Stimulated activated CD4-positive, alpha-beta T cell treated with anti-CD3 and anti-CD28 coated beads, Interleukin-2, amount 100 ng/mL, for 4 hours (primary cell): ENCODE data around the gene INO80B.
"Not testable (repeated sequence)": the region's sequence is repeated elsewhere in the genome, so short reads cannot be mapped to it uniquely, and the experiment has no call there.

Source experiments
- DNase-seq: peaks from one replicate; pipeline ENCODE4 v3.0.0-alpha.2; 2020; ENCODE audit warnings: low read depth

INO80B gene

DNA sequence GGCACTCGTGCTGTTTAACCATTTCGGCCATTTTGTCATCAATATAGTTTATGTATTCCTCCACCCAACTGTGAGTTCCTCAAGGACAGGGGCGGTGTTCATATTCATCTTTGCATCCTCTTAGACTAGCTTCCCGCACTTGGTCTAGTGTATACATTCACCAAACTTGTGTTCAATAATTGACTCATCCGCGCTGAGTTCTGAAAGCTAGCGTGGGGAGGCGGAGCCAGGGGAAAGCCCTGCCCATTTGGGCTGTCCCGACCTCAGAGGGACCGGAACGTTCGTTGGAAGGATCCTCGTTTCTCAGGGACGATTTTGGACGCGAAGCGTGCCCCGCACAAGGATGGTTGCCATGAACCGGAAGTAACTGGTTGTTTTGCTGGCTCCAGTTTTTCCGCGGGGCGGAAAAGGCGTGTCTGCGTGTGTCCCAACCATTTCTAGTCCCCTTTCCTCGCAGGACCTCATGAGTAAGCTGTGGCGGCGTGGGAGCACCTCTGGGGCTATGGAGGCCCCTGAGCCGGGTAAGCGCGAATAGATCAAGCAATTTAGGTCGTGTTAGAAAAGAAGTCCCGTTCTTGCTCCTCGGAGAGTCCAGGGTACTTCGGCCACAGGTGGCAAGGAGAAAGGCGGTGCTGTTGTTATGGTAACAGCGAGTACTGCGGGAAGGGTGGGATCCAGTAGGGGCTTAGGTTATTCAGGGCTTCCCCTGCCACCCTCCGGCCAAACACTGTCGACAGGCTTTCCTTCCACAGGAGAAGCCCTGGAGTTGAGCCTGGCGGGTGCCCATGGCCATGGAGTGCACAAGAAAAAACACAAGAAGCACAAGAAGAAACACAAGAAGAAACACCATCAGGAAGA, at the start of gene INO80B:
Gene INO80B (plus strand): TSS at position 434 of the 858 bp plus-strand sequence. CDS start 30 bp downstream, at position 464.
- DNase-seq = peak; percentile 97

DNA sequence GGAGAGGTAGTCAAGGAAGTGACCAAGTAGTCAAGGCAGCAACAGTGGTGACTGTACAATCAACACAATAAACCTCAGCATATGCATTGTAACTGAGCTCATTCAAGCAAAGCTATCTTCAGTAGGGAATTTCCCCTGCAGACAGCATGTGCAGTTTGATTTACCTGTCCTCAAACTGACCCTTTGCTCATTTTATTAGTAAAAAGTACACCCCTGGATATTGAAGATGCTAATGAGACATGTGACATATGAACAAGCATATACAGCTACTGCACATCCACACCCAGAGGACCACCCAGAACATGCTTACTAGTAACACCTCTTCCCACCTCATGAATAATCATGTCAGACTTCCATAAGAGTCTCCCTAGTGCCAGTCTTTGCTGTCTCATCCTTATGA, 48.9 kb upstream of the INO80B start:
- DNase-seq = no peak

DNA sequence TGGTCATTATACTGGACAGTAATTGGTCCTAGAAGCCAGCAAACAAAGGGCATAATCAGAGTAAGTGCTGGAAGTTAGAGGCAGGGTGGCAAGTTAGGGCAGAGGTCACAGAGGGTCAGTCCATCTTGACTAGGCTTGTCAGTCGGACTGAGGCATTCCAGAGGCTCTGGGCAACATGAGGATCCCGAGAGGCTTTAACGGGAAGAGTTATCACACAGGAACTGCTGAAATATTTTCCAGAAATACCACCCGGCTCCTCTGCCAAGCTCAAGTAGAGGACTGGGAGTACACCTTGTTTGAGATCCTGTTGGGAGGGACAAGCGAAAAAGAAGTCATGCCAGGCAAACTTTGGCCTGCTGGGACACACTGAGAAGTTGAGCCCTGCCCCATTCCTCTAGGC, 47.2 kb upstream of the INO80B start:
- no peak for DNase-seq

DNA sequence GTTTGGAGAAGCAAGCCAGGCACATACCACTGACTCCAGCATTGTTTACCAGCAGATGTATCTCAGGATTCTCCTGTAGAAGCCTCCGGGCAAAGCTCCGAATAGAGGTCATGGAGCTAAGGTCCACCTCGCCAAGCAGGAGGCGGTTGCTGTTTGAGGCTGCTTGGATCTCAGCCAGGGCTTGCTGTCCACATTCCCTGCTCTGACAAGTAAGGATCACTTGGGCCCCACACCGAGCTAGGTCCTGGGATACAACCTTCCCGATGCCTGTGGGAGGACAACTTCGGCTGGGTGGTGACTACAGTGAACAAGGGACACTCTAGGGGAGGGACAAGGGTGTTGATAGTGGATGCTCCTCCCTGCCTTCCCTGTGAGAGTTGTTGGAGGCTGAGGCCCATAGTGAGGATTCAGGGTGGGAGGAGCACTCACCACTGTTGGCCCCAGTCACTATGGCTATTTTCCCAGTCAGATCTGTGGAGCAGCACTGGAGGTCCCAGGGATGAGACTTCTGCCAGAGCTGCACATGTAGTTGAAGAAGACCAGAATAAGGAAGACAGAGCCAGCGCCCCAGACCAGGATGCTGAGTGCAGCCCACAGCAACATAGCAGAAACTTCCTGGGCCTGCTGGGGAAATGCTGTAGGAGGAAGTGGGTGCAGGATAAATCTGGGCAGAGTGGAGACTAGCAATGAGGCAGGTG, 41.7 kb upstream of the INO80B start:
- no peak for DNase-seq

DNA sequence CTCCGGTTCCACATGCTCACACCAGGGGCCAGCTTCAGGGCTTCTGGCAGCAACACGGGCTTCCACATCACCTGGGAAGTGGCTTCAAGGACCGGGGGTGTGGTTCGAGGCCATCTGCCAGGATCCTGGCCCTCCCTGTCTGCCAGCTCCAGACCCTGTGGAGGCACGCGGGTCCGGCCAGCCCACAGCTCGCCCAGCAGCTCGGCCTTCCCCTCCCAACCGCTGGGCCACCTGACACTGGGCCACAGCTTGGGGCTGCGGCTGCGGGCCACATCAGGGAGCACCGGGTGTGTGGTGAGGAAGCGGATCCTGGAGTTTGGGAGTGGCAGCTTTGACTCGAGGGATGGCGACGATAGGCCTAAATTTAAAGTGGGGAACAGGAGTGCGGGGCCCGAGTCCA, 40.4 kb upstream of the INO80B start:
- DNase-seq = no peak

DNA sequence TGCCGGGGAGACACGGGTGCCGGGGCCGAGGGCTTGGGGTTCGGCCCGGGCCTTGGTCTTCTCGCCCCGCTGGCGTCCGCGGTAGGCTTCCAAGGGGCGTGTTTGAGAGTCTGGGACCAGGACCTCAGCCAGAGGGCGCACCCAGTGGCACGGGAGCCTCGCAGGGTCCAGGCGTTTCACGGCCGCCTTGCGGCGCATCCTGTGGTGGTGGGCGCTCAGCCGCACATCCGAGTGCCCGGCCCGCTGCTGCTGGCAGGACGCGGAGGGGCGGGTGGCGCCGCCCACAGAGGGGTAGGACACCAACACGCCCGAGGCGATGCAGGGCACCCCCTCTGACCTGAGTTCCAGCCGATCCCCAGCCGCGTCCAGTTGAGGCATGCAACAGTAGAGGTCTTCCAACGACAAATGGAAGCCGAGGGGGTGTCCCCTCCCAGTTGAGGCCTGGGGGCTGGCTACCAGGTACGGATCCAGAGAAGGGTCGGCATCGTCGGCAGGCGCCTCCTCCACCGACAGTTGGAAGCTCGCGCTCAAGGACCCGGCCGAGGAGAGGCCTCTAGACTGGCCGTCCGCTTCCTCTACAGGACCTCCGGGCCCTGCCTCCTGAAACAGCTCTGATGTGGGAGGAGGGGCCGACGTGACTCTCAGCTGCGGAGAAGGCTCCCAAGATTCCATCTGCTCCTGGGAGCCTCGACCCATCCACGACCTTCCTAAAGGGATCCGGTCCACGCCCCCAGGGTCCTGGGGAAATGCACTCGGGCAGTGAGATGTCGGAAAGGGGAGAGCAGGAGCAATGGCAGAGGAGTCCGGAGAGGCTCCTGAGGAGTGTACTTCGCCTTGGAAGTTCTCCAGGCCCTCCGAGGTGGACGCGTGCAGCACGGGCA, 39.8 kb upstream of the INO80B start:
- DNase-seq = no peak

DNA sequence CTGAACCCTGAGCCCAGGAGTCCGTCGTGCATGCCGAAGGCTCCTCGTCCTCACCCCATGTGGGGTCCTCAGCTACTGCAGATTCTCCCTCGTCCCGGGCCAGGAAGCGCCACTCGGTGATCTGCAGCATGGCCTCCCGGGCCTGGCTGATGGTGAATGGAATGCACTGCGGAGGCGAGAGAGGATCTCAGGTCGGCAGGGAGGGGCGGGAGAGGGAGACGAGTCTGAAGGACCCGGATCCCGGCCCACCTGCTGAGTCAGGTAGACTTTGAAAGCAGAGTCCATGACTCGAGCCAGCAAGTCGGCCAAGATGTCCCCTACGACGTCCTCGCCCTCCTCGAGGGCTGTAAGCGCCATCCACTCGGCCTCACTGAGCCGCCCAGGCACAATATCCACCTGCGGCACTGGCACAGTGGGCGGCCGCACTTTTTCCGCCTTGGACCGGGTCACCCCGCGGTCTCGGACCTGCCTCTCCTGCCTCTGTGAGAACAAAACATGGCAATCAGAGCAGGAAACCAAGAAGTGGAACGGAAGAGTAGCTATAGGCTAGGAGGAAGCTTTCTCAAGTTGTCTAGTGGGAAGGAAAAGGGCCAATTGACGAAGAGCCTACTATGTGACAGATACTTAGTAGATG, 39.0 kb upstream of the INO80B start:
- DNase-seq = no peak

DNA sequence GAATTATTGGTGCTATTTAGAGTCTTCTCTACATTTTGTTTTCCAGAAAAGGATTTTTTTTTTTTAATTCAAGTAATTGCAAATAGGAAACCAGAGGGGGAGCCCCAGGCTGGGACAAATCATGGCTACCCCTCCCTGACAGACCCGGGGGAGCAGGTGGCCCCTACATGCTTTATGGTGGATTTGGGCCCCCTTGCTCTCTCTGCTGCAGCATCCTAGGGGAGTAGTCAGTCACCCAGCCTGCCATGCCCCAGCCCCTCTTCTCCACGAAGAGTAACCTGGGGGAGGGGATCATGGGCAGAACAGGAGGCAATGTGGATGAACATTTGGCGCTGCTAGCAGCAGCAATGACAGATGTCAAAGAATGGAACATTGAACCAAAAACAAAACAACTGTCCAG, 38.1 kb upstream of the INO80B start:
- no peak for DNase-seq

DNA sequence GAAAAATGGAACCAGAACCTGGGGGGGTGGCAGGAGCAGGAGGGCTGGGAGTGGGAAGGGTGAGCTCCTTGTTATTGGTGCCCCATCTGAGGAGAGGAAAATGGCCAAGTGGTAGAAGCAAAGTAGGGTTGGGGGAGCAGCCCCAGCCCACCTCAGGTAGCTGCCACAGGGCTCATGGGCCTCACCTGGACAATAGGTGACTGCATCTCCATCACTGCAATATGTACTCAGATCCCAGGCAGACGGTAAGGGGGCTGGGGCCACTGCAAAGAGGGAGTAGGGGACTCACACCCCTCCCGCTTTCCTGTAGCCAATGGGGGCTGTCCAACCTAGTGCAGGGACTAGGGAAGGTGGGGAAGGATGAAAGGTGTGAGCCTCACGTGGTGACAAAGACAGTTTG, 37.7 kb upstream of the INO80B start:
- DNase-seq = no peak

DNA sequence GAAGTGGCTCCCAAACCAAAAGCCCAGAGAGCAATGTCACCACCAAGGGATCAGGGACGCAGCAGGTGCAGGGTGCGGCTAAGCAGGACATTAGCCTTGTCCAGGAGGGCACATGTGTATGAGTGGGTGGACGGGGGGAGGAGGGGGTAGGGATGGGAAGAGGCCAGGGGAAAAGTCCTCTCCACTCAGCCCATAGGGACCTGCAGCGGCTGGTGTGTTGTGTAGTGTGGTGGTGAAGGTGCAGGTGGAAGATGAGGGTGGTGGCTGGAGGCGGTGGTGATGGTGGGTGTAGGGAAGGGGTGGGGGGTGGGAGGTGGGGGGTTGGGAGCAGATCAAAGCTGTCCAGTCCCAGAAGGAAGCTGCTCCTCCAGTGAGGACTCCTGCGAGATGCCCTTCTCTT, 37.1 kb upstream of the INO80B start:
- DNase-seq = no peak

DNA sequence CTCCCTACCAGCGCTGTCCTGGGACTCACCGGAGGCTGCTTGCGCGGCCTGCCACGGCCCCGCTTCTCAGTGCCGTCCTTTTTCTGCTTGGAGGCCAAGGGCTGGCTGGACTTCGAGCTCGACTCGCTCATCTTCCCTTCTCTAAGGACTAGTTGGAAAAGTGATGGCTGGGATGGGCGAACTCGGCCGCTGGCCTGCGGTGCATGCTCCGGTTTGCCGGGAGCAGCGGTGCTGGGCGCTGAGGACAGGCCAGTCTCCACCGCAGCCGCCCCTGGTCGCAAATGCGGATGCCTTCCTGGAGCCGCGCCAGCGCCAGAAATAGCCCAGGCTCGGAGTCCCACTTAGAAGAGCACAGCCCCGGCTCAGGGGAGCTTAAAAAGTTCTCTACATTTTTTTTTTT, 36.6 kb upstream of the INO80B start:
- DNase-seq = no peak

DNA sequence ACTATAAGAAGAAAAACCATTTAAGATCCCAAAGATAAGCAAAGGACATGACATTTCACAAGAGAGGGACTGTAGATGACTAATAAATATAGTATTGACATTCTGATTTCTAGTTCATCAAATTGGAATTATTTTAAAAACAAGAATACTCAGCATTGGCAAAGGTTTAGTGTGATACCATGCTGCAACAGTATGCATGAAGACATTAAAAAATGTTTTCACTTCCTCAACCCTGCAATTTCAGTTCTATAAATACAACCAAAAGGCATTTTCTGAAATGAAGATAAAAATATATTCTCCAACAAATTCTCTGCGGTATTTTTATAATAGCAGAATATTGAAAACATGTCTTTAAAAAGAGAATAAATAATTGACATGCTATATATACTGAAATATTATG, 35.5 kb upstream of the INO80B start:
- no peak for DNase-seq

DNA sequence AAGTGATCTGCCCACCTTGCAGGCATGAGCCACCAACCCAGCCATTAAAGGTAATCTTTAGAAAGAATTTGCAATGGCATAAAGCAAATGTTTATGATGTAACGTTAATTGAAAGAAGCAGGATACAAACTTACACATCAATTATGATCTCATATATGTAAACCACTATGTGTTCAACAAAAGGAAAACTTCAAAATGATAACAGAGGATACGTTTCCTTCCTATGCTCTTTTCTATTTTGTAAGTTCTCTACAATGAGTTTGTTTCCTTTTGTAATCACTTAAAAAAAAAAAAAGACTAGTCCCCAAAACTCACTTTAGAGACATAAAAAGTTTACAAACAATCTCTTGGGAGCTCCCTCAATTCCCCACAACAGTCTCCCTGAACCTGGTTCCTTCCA, 34.9 kb upstream of the INO80B start:
- DNase-seq = no peak

DNA sequence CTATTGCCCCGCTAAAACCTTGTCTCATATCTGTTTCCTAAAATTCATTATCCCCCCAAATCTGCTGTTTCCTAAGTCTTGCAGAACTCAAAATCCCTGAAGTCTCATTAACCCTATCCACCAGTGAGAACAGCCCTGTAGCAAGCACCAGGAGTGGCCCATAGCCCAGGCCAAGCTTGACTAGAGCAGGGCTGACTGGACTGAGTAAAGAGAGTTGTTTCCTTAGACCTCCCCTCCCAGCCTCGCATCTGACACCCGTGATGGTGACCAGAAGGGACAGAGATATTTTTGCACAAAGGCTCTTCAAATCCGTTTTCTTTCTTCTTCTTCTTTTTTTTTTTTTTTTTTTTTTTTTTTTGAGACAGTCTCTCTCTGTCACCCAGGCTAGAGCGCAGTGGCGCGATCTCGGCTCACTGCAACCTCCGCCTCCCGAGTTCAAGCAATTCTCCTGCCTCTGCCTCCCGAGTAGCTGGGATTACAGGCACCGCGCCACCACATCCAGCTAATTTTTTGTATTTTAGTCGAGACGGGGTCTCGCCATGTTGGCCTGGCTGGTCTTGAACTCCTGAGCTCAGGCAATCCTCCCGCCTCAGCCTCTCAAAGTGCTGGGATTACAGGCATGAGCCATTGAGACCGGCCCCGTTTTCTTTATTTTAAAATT, 34.3 kb upstream of the INO80B start:
- DNase-seq = not testable (repeated sequence)

DNA sequence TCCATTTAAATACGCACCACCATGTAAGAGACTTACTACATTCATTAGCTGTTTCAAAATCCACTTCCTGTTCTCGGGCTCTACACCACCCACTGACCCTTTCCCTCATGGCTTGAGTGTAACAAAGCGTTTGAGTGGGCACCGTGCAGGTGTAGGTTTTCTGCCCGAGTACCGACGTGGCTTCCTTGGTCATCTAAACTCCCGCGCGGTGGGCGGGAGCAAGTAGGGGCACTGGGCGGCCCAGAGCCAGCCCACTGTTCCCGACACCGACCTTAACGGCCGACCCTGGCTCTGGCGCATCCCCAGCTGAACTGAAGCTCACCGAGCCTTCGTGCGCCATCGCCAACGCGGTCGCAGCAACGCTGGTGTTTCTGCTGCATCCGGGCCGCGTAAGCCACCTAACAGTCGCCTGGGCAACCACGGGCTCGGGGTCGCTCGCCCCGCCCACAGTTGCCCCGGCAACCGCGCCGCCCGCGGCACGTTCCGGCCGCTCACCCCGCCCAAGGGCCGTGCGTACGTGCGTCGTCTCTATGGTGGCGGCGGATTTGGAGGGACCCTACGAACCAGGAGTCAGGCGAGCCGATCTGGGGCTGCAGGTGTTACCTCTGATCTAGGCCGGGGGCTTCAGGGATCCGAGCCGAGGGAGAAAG, 33.5 kb upstream of the INO80B start, which contains the start of the genes C2orf81 and WDR54:
Gene C2orf81 (minus strand): TSS at position 399 of the 650 bp plus-strand sequence. CDS start 59 bp downstream, at position 340.
Gene WDR54 (plus strand): TSS at position 510 of the 650 bp plus-strand sequence. CDS start 424 bp downstream, outside the sequence.
- DNase-seq = peak; percentile 90

DNA sequence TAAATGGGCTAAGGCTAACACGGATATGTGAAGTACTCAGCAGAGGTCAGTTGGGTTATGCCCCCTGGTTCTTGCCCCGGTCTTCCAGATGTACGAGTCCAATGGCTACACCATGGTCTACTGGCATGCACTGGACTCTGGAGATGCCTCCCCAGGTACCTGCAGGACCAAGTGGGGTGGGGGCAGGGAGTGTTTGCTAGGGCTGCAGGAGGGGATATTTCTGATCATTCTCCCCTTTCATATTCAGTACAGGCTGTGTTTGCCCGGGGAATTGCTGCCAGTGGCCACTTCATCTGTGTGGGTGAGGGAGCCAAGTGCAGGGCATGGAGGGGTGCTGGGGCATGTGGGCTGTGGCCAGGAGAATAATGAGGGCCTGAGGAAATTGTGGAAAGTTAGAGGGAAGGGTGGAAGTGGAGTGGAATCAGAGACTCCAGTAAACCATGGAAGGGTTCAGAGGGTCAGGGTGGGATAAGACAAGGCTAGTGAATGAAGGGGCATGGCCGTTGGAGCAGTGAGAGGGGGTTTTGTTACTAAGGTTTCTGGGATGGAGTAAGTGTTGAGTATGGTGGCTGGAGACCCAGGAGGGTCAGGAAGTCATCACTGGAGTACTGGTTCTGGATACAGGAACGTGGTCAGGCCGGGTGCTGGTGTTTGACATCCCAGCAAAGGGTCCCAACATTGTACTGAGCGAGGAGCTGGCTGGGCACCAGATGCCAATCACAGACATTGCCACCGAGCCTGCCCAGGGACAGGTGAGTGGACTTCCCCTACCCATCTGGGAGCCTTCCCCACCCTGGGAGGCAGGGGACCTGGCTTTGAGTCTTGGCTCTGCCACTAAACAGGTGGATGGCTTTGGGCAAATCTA, 31.4 kb upstream of the INO80B start:
- no peak for DNase-seq

DNA sequence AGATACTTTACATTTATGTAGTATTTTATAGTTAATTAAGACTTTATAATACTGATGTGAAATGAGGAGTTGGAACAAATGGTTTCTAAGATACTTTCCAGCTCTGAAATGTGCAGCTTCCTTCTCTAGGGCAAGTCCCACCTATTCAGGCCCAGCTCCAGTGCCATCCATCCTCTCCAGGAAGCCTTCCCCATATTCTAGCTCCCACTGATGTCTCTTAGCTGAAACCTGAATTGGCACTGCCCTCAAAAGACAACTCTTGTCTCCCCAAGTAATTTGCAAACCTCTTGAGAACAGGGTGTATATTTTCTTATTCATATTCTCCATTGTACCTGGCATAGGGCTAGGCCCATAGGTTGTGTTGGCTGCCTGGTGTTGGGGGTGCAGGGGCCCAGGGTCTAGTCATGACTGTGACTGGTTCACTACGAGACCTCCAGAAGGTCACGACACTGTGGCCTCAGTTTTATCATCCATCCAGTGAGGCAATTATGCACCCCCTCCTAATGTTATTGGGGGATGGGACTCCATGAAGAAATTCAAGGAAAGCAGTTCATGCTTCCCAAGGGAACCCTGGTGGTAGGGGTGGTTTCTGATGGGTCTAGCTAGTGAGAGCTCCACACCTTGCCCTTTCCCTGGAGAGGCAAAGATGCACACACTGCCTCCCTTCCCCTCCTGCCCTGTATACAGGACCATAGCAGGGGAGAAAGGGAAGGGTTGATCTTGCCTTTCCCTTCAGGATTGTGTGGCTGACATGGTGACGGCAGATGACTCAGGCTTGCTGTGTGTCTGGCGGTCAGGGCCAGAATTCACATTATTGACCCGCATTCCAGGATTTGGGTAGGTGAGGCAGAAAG, 30.5 kb upstream of the INO80B start:
- no peak for DNase-seq

DNA sequence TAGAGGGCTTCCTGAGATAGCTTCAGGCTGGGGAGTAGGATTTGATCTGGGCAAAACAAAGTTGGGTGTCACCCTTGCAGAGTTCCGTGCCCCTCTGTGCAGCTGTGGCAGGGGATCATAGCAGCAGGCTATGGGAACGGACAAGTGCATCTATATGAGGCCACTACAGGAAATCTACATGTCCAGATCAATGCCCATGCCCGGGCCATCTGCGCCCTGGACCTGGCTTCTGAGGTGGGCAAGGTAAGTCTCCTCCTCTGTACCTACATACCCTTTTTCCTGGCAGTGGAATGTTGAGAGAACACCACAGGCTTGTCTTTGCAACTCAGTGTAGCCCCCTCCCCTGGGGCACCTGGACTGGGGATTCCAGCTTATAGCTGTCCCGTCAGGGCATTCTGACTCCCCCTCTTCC, 29.9 kb upstream of the INO80B start:
- no peak for DNase-seq

DNA sequence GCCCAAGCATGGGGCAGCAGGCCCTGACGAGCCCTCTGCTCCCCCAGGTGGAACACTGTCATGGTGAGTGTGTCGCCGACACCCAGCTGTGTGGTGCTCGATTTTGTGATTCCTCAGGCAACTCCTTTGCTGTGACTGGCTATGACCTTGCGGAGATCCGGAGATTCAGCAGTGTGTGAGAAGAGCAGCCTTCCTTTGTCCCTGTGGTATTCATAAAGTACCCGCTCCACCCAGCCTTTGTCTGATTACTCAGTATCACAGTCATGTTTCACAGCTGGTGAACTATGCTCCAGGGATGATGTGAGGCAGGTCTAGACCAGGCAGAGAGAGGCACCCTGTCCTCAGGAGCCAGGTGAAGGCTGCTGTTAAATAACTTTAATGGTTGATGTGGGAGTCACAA, 29.4 kb upstream of the INO80B start:
- DNase-seq = no peak
